GM18909 (cell line): ENCODE data around the gene SLC7A4.
A peak's percentile ranks its signal among the peaks of the same experiment; 100 is the strongest.
"Not testable (repeated sequence)": the region's sequence is repeated elsewhere in the genome, so short reads cannot be mapped to it uniquely, and the experiment has no call there.

ENCODE experiments used
- ATAC-seq: cut with Tn5 transposase; IDR thresholded peaks from one replicate; pipeline ENCODE4 v1.9.1; 2021; ENCODE audit warnings: mild to moderate bottlenecking; ENCODE audit not compliant: unreplicated experiment, poor library complexity

Gene SLC7A4

DNA sequence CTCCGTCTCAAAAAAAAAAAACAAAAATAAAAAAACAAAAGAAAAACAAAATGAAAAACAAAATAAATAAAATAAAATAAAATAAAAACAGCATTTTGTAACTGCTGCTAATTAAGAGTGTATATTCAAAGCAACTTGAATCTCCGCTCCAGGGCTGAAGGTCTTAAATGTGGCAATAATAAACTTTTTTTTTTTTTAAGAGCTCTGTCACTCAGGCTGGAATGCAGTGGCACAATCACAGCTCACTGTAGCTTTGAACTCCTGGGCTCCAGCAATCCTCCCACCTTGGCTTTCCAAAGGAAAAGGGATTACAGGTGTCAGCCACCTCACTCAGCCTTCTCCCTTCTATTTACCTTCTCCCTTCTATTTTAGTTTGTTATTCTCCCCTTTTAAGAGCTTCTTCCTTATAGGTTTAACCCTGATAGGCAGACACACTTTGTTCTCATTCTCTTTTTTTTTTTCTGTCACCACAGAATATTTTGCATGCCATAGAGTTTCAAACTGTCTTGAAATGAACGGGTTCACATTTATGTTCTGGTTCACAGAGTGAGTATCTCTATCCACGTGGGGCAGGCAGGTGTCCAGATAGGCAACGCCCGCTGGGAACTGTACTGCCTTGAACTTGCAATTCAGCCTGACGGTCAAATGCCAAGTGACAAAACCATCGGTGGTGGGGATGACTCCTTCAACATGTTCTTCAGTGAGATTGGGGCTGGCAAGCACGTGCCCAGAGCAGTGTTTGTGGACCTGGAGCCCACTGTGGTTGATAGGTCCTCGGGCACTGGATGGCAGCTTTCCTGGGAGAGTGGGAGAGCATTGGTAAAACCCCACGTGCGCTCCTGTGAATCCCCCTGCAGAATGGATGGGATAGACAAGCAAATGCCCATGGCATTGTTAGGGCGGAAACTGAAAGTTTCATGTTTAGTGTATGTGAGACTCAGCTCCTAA is 32.8 kb upstream of the SLC7A4 start:
- ATAC-seq: no peak

GRCh38 chr22:21064425-21064824 is 32.1 kb upstream of the SLC7A4 start:
- ATAC-seq: not testable (repeated sequence)

GRCh38 chr22:21061660-21062321 is 29.4 kb upstream of the SLC7A4 start:
- not testable (repeated sequence) for ATAC-seq

GRCh38 chr22:21060363-21060762 is 28.0 kb upstream of the SLC7A4 start:
- not testable (repeated sequence) for ATAC-seq

GRCh38 chr22:21055880-21056319 is 23.5 kb upstream of the SLC7A4 start:
- no peak for ATAC-seq

DNA sequence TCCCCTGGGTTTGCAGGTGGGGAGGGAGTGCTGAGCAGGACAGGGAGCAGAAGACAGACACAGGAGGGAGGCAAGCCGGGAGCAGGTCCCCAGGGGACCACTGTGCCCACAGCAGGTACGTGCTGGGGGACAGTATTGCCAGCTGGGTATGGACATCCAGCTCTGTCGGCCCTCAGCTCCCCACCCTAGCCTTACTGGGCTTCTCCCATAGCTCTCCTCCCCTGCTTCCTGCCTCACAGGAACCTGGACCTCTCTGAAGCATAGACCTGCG is 23.1 kb upstream of the SLC7A4 start:
- ATAC-seq: no peak

- ATAC-seq: no peak
Observed at GRCh38 chr22:21054714-21055563, 22.6 kb upstream of the SLC7A4 start.

DNA sequence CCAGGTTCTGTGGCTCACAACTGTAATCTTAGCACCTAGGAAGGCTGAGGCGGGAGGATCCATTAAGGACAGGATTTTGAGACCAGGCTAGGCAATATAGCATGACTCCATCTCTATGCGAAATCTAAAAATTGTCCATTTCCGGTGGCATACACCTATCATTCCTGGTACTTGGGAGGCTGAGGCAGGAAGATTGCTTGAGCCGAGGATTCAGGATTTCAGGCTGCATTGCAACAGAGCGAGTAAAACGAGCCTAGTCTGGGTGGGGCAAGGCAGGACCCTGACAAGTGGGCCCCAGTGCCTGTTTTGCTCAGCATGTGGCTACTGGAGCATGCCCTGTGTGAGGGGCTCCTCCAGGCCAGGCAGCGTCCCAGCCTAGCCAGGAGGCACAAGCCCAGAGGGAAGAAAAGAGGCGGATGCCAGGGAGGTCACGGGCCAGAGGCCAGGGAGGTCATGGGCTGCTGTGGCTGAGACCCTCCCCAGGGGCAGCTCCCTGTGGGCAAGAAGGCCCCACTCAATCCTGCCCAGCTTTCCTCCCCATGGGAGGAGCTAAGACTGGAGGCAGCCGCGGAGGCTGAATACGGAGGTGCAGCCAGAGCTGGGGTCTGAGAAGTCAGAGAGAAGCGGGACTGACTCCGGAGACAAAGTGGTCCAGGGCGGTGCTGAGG is 21.8 kb upstream of the SLC7A4 start:
- ATAC-seq: no peak

DNA sequence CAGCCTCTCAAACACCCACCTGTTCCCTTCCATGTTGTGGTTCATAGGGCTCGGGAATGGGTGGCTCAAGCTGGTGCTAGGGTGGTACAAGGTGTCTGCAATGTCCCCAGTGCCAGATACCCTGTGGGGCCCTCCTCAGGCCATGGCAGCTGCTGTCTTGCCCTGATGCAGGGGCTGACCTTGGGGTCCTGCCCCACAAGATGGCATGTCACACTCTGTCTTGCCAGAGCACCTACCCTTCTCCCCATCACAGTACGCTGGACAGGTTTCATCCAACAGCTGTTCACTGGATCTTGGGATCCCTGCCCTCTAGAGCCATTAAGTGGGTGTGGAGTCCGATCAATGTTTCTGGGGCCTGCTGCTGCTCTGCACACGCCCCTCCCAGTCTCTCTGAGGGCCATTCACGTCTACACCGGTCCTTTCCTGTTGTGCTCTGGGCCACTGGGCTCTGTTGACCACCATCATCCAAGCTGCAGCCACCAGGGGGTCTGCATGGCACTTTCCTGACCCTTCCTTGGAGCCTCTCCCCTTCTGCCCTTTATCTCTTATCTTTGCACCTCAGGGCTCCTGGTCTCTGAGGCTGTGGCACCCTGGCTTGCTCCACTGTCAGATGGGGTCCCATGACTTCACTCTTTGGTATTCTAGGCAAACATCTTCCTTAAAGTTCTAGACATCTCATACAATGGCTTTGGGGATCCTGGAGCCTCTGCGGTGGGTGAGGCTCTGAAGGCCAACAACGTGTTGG is 20.5 kb upstream of the SLC7A4 start:
- ATAC-seq: no peak

- no peak for ATAC-seq
Observed at GRCh38 chr22:21051831-21052400, 19.6 kb upstream of the SLC7A4 start.

DNA sequence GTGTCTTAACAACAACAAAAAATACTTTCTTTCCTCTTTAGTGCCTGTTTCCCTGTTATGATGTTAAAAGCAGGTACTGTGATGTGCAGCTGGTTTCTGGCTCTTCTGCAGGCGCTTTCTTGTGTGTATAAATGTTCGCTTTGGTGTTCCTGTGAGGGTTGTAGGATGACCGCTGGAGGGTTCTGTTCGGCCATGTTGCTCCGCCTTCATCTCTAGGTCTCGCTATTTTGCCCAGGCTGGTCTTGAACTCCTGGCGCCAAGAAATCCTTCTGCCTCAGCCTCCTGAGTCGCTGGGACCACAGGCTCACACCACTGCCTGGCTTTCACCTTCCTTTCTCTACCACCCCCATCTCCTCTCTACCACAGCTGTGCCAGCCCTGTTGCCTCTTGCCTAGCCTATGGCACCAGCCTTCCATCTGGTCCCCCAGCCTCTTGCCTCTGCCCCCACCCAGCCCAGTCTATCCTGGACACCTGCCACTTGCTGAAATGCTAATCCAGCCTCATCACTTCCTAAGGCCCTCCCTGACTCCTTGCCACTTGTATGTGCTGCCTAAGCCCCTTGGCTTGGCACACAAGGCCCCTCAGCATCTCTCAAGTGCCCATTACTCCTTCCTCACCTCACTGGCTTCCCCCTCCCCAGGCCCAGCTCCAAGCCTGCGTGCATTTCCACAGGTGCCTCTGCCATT is 18.9 kb upstream of the SLC7A4 start:
- no peak for ATAC-seq

DNA sequence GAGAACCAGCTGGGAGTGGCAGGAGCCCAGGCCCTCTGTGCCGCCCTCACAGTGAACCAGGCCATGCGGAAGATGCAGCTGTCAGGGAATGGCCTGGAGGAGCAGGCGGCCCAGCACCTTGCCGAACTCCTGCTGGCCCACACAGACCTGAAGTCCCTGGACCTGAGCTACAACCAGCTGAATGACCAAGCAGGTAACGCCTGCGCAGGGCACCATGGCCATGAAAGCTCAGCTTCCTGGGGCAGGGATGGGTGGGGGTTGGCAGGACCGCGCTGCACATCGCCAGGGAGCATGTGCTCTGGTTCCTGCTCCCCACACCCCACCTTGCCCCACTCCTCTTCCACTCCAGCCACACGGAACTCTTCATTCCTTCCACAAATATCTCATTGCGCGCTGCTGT is 16.6 kb upstream of the SLC7A4 start:
- not testable (repeated sequence) for ATAC-seq

DNA sequence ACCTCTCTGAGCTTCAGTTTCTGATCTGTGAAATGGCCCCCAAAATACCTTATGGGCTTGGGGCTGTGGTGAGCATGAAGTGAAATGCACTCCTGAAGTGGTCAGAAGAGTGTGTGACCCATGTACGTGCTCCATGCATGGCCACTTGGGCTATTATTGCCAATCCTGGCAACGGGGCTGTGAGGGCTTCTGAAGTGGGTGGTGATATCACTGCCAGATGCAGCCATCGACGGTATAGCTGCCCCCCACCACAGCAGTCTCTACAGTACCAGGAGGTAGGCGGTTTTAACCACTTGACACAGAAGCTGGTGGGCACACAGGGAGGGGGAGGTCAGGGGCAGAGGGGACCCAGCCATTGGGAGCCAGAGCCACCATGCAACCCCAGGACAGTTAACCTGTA is 16.1 kb upstream of the SLC7A4 start:
- ATAC-seq: not testable (repeated sequence)

DNA sequence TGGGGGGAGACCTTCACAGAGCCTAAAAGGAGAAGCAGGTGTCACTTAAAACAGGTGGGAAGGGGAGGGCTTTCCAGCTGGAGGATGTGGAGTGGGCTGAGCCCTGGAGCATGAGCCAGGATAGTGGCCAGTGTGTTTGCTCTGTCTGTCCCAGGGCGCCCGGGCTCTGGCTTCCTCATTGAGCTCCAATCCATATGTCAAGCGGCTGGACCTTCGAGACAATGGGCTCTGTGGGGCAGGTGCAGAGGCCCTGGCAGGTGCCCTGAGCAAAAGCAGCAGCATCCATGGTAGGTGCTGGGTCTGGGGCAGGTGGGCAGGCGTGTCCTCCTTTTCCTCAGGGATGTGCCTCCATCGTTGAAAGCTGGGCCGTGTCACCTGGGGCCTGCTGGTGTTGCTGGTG is 15.4 kb upstream of the SLC7A4 start:
- ATAC-seq: no peak

- ATAC-seq: no peak
Observed at GRCh38 chr22:21047035-21047661, 14.8 kb upstream of the SLC7A4 start.

- ATAC-seq: peak; percentile 72
Observed at GRCh38 chr22:21045585-21046294, 13.4 kb upstream of the SLC7A4 start, which contains the start of gene LRRC74B. LRRC74B (plus strand) TSS chr22:21045946; CDS start chr22:21045987, 41 bp downstream.

DNA sequence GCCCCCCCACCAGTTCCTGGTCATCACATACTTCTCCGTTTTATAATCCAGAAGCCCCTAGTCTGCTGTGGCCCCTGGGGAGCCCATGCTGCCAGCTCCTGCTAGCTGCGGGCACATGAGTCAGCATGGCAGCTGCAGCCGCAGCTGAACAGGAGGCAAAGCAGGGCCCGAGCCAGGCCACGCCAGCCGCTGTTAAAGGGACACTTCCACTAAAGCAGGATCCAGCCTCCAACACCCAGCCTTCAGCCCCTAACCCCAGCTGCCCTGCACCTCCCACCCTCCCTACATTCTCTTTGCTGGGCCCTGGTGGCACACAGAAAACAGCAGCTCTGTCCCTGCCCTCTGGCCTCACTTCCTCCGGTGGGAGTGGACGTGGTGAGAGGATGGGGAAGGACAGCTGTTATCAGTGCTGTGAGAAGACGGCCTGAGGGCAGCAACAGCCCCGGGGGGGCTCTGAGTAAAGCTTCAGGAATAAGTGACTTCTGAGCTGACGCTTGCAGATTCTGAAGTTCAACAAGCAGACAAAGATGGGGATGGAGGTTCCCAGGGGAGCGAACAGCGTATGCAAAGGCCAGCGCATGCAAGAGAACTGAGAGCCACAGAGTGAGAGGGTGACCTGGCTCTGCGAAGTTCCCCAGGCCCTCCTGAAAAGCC is 12.7 kb upstream of the SLC7A4 start:
- no peak for ATAC-seq
